Stomach (tissue), 9 donors: Measurements from ENCODE around the gene ATP4B. TPM values are rescaled to one million over a fixed set of nuclear protein-coding genes. Genes with fewer than 3 reads are reported as not detected.

Experiments
- DNase-seq, 2 donors: peaks; one replicate each; pipeline versions ENCODE4 v3.0.0 to v3.0.0-alpha.2; 2013 to 2019
- H3K27ac ChIP-seq, 5 donors: fragments of 200-600 bp in 4 of 5; sonication (generic) in 4 of 5; one replicate each; pipeline ENCODE4 v1.5.1; 2013 to 2019; ENCODE audit warnings: mild to moderate bottlenecking in 1 of 5, moderate library complexity in 1 of 5
- H3K27me3 ChIP-seq, 3 donors: fragments of 200-600 bp; sonication (generic); one replicate each; pipeline ENCODE4 v1.5.1; 2017 to 2019; ENCODE audit warnings: mixed run types in 1 of 3
- H3K36me3 ChIP-seq, 4 donors: fragments of 200-600 bp; sonication (generic); 1 replicate in 3 of 4; 2 replicates in 1 of 4; pipeline ENCODE4 v1.5.1; 2016 to 2019
- H3K4me1 ChIP-seq, 4 donors: fragments of 200-600 bp; sonication (generic); one replicate each; pipeline ENCODE4 v1.5.1; 2016 to 2019
- H3K4me3 ChIP-seq, 4 donors: fragments of 200-600 bp; sonication (generic) in 3 of 4; one replicate each; pipeline ENCODE4 v1.5.1; 2016 to 2019; ENCODE audit warnings: mild to moderate bottlenecking in 1 of 4
- H3K9me3 ChIP-seq, 4 donors: fragments of 200-600 bp; sonication (generic); one replicate each; pipeline ENCODE4 v1.5.1; 2016 to 2019
- EP300 ChIP-seq: sonication (generic); formaldehyde crosslinking; IDR thresholded peaks from one replicate; pipeline ENCODE4 v1.6.1; 2017; ENCODE audit warnings: antibody characterized with exemption
- POLR2A ChIP-seq, 4 donors: fragments of 450-650 bp; IDR thresholded peaks; one replicate each; pipeline ENCODE4 v1.6.1; 2016; ENCODE audit warnings: antibody characterized with exemption in 4 of 4, control low read depth in 2 of 4, mild to moderate bottlenecking in 1 of 4, moderate library complexity in 1 of 4
- POLR2AphosphoS5 ChIP-seq, 3 donors: sonication (generic); formaldehyde crosslinking; IDR thresholded peaks; one replicate each; pipeline ENCODE4 v1.6.1; 2016; ENCODE audit warnings: antibody characterized with exemption in 3 of 3
- WGBS, 5 donors: extraction: QIAGEN DNeasy Blood & Tissue Kit in 3 of 5; methylation state at CpG; one replicate each; pipeline versions ENCODE4 v1.1.5 to v1.1.7; 2013 to 2018; 5-methylcytosine and 5-hydroxymethylcytosine counted together
- intact Hi-C: fragments of 100-400 bp; cut with DNase I; formaldehyde crosslinking; loops from one replicate; pipeline ENCODE4 v1.15.1; 2023; ENCODE audit warnings: low total_unique reads
- polyA plus RNA-seq, 3 donors: library from polyadenylated mRNA; stranded (reverse); fragments of 200-250 nt; gene quantifications; one replicate each; pipeline ENCODE4 v1.2.3, GENCODE V29; 2013
- total RNA-seq, 5 donors: library from RNA; depleted of rRNA; stranded (reverse); fragments of >200 nt; gene quantifications; one replicate each; pipeline versions ENCODE4 v1.1.0 to v1.2.3, GENCODE V29; 2014 to 2016
- TF ChIP-seq, protein P1 (sequence below), 7 experiments: fragments of 450-650 bp in 4 of 7; fragments of 200-600 bp in 3 of 7; sonication (generic) in 3 of 7; IDR thresholded peaks; one replicate each; pipeline ENCODE4 v1.5.1; 2016 to 2019; ENCODE audit warnings: antibody characterized with exemption in 7 of 7, control low read depth in 2 of 7, mild to moderate bottlenecking in 1 of 7
- donor health status: healthy with polysubstance abuse.
- donor health status: Bipolar disorder and iron deficiency.
- donor health status: healthy.

ATP4B gene
- total and polyA plus RNA-seq, 8 donors: 0.87 to 585 (median 278) TPM

DNA sequence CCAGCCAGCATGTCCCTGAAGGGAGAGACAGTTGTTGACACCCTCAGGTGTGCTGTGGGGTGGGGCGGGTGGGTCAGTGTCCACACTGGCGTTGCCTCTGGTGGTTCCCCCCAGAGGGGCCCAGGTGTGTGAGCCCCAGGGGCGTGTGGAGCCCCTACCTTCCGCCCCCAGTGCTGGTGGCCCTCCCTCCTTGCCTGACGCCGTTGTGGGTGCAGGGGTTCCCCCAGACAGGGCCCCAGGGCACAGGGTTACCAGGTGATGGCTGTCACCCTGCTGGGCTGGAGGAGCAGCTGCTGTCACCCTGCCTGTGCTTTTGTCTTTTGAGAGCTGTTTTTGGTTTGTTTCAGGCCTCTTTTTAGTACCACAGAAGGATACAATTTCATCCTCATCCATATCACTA lies 27.2 kb downstream of the ATP4B start:
- Histone ChIP-seq H3K4me1 (no peaks in the 10 kb centered on the region), H3K27me3 (no peaks in the 10 kb centered on the region), H3K9me3 (no peaks in the 10 kb centered on the region), H3K27ac (no peak overlapping the region), H3K4me3 (no peak overlapping the region), H3K36me3 (peaks cover 33 to 97% (median 88%) of the 10 kb centered on the region in 4 donors)
- intact Hi-C loops: no loop called here
- no peak for DNase-seq
- TF ChIP-seq POLR2AphosphoS5 (IDR thresholded peaks at IDR 0.05) (no peak), POLR2A (IDR thresholded peaks at IDR 0.05) (no peak), EP300 (no peak)
- TF ChIP-seq, protein P1, sequence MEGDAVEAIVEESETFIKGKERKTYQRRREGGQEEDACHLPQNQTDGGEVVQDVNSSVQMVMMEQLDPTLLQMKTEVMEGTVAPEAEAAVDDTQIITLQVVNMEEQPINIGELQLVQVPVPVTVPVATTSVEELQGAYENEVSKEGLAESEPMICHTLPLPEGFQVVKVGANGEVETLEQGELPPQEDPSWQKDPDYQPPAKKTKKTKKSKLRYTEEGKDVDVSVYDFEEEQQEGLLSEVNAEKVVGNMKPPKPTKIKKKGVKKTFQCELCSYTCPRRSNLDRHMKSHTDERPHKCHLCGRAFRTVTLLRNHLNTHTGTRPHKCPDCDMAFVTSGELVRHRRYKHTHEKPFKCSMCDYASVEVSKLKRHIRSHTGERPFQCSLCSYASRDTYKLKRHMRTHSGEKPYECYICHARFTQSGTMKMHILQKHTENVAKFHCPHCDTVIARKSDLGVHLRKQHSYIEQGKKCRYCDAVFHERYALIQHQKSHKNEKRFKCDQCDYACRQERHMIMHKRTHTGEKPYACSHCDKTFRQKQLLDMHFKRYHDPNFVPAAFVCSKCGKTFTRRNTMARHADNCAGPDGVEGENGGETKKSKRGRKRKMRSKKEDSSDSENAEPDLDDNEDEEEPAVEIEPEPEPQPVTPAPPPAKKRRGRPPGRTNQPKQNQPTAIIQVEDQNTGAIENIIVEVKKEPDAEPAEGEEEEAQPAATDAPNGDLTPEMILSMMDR (IDR thresholded peaks at IDR 0.05): no peak
- WGBS, 5 donors: 75 to 85% (median 80%) methylated on average over 3 to 6 of the region's 6 CpGs

DNA sequence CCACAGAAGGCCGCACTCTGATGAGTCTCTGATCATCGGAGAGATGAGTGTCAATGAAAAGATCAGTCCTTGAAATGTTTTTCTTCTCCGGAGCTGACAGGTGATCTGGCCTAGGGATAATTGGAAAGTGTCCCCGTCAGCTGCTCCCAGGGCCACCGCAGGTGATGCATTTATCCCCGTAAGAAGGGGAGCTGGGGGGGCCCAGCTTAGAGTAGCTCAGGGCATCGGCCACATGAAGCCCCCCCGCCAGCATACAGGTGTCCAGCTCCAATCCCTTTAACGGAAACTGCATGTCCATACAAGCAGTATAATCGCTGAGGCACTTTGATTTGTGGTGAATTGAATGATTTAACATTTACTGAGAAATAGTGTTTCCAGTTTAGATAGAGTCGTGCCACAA lies 27.7 kb downstream of the ATP4B start:
- Histone ChIP-seq H3K27me3 (no peaks in the 10 kb centered on the region), H3K4me1 (no peaks in the 10 kb centered on the region), H3K27ac (no peak overlapping the region), H3K4me3 (no peak overlapping the region), H3K9me3 (no peaks in the 10 kb centered on the region), H3K36me3 (peaks cover 28 to 92% (median 83%) of the 10 kb centered on the region in 4 donors)
- TF ChIP-seq POLR2AphosphoS5 (IDR thresholded peaks at IDR 0.05) (no peak), POLR2A (IDR thresholded peaks at IDR 0.05) (no peak), EP300 (no peak)
- TF ChIP-seq, protein P1 (IDR thresholded peaks at IDR 0.05): no peak
- WGBS, 5 donors: 85 to 94% (median 93%) methylated on average over 11 of the region's 11 CpGs
- intact Hi-C loops: no loop called here
- no peak for DNase-seq

DNA sequence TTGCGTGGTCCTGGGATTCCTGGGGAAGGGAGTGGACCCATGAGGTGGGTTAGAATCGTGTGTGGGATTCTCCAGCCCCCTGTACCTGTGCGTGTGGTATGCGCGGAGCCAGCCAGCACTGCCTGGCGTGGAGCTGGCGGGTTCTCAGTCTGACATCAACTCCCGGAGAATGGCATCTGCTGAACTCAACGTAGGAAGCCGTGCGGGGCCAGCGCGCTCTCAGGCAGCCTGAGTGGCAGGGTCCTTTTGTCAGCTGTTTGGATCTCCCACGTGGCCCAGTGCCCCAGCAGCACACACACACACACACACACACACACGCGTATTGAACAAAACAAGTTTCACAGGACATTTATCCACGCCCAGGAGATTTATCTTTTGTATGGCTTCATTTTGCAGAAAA lies 28.1 kb downstream of the ATP4B start:
- WGBS, 5 donors: 84 to 96% (median 89%) methylated on average over 17 of the region's 17 CpGs
- intact Hi-C loops: no loop called here
- Histone ChIP-seq H3K27me3 (no peaks in the 10 kb centered on the region), H3K36me3 (peaks cover 25 to 88% (median 79%) of the 10 kb centered on the region in 4 donors), H3K9me3 (no peaks in the 10 kb centered on the region), H3K4me3 (no peak overlapping the region), H3K4me1 (no peaks in the 10 kb centered on the region), H3K27ac (no peak overlapping the region)
- no peak for TF ChIP-seq EP300
- TF ChIP-seq, protein P1 (IDR thresholded peaks at IDR 0.05): no peak
- no peak for TF ChIP-seq POLR2A (IDR thresholded peaks at IDR 0.05)
- no peak for DNase-seq

DNA sequence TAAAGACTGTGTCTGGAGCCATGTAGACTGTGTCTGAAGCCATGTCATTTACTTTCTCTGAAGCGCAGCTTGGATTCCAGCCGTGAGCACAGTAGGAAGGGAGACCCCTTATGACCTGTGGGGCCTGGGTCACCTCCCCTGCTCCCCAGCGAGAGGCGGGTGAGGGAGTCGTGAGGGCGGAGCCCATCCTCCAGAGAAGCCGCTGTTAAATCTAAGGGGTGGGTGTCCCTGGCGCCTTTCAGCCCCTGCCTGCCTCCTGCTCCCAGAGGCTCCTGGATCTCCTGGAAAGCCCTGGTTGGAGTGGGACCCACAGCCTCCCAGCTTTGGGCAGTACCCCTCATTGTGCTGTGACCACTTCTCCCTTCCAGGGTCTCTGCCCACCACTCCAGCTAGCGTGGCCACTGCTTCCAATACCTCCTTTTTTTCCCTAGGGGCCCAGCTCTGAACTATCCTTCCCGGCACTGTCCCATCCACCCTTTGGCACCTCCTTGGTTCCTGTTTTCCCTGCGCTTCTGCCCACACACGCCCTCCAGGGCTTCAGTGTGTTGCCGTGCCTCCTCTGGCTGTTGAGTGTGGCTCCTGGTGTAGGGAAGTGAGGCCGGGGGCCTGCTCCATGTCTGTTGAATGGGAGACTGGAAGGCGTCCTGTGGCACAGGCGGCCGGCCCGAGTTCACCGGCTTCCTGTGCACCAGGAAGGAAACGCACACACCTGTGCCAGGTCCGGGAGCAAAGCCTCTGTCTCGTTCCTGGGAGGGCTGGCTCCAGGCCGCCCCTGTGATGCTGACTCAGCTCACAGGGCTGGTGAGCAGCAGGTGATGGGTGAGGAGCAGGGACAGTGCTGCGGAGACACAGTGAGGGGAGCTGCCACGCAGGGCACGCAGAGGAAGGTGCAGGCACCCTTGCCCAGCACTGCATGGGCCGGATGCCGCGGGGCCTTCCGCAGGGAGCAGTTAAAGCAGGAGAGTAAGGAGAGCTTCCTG lies 29.4 kb downstream of the ATP4B start:
- H3K27ac ChIP-seq: no peak overlapping the region
- intact Hi-C loops: no loop called here
- no peak for DNase-seq
- H3K9me3 ChIP-seq: no peaks in the 10 kb centered on the region
- no peaks in the 10 kb centered on the region for H3K27me3 ChIP-seq
- H3K36me3 ChIP-seq: peaks cover 17 to 85% (median 77%) of the 10 kb centered on the region in 4 donors
- TF ChIP-seq EP300: no peak
- TF ChIP-seq, protein P1 (IDR thresholded peaks at IDR 0.05): no peak
- no peak for TF ChIP-seq POLR2A (IDR thresholded peaks at IDR 0.05)
- TF ChIP-seq POLR2AphosphoS5 (IDR thresholded peaks at IDR 0.05): no peak
- WGBS, 5 donors: 86 to 88% (median 87%) methylated on average over 27 to 30 of the region's 30 CpGs
- no peak overlapping the region for H3K4me3 ChIP-seq
- no peaks in the 10 kb centered on the region for H3K4me1 ChIP-seq
